Measurements from ENCODE around the gene FAM120B.

DNA sequence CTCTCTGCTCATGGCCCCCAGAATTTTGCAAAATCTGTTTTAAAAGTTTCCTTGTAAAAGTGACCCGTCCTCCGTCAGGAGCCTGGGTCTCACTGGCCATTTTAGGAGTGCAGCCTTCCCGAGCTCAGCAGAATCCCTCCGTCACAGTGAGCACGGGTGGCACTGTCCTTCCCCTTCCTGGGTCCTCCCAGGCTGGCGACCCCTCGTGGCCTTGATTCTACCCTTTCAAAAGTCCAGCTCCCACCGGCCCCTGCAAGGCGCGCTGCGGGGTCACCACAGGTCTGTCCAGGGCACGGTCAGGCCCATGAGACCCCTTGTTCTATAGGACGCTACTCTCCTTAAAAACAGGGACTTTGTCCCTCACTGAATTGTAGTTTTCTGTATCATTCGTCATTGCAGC lies 133.9 kb downstream of the FAM120B start:
- TF ChIP-seq, protein P1, sequence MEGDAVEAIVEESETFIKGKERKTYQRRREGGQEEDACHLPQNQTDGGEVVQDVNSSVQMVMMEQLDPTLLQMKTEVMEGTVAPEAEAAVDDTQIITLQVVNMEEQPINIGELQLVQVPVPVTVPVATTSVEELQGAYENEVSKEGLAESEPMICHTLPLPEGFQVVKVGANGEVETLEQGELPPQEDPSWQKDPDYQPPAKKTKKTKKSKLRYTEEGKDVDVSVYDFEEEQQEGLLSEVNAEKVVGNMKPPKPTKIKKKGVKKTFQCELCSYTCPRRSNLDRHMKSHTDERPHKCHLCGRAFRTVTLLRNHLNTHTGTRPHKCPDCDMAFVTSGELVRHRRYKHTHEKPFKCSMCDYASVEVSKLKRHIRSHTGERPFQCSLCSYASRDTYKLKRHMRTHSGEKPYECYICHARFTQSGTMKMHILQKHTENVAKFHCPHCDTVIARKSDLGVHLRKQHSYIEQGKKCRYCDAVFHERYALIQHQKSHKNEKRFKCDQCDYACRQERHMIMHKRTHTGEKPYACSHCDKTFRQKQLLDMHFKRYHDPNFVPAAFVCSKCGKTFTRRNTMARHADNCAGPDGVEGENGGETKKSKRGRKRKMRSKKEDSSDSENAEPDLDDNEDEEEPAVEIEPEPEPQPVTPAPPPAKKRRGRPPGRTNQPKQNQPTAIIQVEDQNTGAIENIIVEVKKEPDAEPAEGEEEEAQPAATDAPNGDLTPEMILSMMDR (IDR thresholded peaks at IDR 0.05 in 4 of 5, conservative IDR thresholded peaks at IDR 0.05 in 1 of 5): no peak
- TF ChIP-seq POLR2A (IDR thresholded peaks at IDR 0.05): no peak

Measured in gastrocnemius medialis (tissue), 4 donors.